Measurements from ENCODE around the gene EEA1. TPM values are rescaled to one million over a fixed set of nuclear protein-coding genes. Genes with fewer than 3 reads are reported as not detected.

Gene EEA1
- total and polyA plus RNA-seq, 10 of the 15 experiments (the other 5 are each of a cell fraction or from before 2014, with no cell fraction given): 5.5 to 40.3 (median 13.5) TPM

DNA sequence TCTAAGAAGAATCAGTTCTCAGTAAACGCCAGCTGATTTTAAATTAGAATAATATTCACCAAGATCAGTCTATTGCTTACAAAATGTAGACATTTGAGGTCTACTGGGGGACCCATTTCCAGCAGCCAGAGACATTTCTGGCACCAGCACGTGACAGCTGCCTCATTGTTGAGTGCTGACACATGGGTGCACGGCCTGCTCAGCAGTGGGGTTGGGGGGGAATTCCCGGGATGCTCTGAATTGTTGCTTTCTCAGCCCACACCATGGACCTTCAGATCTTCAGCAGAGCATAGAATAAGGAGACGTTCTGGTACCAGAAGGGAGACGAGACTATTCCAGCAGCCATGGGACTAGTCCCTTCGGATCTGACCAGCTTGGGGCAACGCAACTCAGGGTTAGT is 208.0 kb downstream of the EEA1 start:
- Histone ChIP-seq H3K4me2 (ENCODE audit: control insufficient read depth, insufficient read depth) (no peak overlapping the region), H3K36me3 (ENCODE audit: control insufficient read depth in 2 of 2, insufficient read depth in 2 of 2, low read length in 1 of 2) (no peaks in the 10 kb centered on the region), H3K27me3 (replicated peaks in 1 of 2; ENCODE audit: control insufficient read depth in 2 of 2, insufficient read depth in 2 of 2, low read length in 1 of 2) (no peaks in the 10 kb centered on the region), H3K79me2 (ENCODE audit: control insufficient read depth, insufficient read depth, low read length) (no peaks in the 10 kb centered on the region), H3K4me3 (no peak overlapping the region), H3K27ac (ENCODE audit: control insufficient read depth, insufficient read depth) (no peak overlapping the region), H2AFZ (ENCODE audit: control insufficient read depth, low read depth, low read length) (no peak overlapping the region), H4K20me1 (ENCODE audit: control insufficient read depth, insufficient read depth) (no peaks in the 10 kb centered on the region), H3K4me1 (ENCODE audit: control insufficient read depth, insufficient read depth, low read length) (no peaks in the 10 kb centered on the region), H3K9ac (ENCODE audit: control insufficient read depth, insufficient read depth, low read length) (no peak overlapping the region), H3K9me3 (replicated peaks; ENCODE audit: control insufficient read depth, insufficient read depth, low read length) (peaks cover 2% of the 10 kb centered on the region)
- BruUV-seq (replicated peaks): no TSS peak
- intact Hi-C loops (cut with micrococcal nuclease; ENCODE audit: unreplicated experiment): no loop called here
- no peak for DNase-seq (ENCODE audit: low read depth, low spot score)
- SMC1A ChIA-PET (ENCODE audit: uncharacterized antibody, unreplicated experiment): interaction anchor here (0.8 to 1.0 kb wide), 2 partner anchors 33 to 152 kb away, joined by 3 read pairs; no protein-coding TSS in a partner anchor
- WGBS (ENCODE audit: insufficient coverage, insufficient replicate concordance, low lambda C conversion rate, missing lambda C conversion rate): 86% methylated on average over 8 of the region's 8 CpGs
- TF ChIP-seq CREM (IDR thresholded peaks at IDR 0.05; ENCODE audit: low read depth) (no peak), SMARCA5 (IDR thresholded peaks at IDR 0.05) (no peak), WRNIP1 (IDR thresholded peaks at IDR 0.05; ENCODE audit: borderline replicate concordance, low read depth, low read length) (no peak), BACH1 (IDR thresholded peaks at IDR 0.05; ENCODE audit: borderline replicate concordance) (no peak), SKIL (IDR thresholded peaks at IDR 0.05; ENCODE audit: low read depth, poor library complexity, severe bottlenecking) (no peak), ZNF24 (IDR thresholded peaks at IDR 0.05) (no peak), ZNF217 (IDR thresholded peaks at IDR 0.05) (no peak), PAX5 (IDR thresholded peaks at IDR 0.05; ENCODE audit: borderline replicate concordance, low read depth, low read length) (no peak)
- TF ChIP-seq, protein P1, sequence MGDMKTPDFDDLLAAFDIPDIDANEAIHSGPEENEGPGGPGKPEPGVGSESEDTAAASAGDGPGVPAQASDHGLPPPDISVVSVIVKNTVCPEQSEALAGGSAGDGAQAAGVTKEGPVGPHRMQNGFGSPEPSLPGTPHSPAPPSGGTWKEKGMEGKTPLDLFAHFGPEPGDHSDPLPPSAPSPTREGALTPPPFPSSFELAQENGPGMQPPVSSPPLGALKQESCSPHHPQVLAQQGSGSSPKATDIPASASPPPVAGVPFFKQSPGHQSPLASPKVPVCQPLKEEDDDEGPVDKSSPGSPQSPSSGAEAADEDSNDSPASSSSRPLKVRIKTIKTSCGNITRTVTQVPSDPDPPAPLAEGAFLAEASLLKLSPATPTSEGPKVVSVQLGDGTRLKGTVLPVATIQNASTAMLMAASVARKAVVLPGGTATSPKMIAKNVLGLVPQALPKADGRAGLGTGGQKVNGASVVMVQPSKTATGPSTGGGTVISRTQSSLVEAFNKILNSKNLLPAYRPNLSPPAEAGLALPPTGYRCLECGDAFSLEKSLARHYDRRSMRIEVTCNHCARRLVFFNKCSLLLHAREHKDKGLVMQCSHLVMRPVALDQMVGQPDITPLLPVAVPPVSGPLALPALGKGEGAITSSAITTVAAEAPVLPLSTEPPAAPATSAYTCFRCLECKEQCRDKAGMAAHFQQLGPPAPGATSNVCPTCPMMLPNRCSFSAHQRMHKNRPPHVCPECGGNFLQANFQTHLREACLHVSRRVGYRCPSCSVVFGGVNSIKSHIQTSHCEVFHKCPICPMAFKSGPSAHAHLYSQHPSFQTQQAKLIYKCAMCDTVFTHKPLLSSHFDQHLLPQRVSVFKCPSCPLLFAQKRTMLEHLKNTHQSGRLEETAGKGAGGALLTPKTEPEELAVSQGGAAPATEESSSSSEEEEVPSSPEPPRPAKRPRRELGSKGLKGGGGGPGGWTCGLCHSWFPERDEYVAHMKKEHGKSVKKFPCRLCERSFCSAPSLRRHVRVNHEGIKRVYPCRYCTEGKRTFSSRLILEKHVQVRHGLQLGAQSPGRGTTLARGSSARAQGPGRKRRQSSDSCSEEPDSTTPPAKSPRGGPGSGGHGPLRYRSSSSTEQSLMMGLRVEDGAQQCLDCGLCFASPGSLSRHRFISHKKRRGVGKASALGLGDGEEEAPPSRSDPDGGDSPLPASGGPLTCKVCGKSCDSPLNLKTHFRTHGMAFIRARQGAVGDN (IDR thresholded peaks at IDR 0.05): no peak
- RAD21 ChIA-PET (ENCODE audit: unreplicated experiment): interaction anchor here (0.6 to 0.8 kb wide), 3 partner anchors 22 to 112 kb away, joined by 3 to 5 read pairs (median 3); no protein-coding TSS in a partner anchor
- no peak for ATAC-seq
- POLR2A ChIA-PET: interaction anchor here (0.6 kb wide), 1 partner anchor 162 kb away, joined by 7 read pairs; no protein-coding TSS in a partner anchor
- in situ Hi-C loops (cut with MboI): no loop called here
- CTCF ChIA-PET: interaction anchor here (0.6 to 1.0 kb wide), 2 partner anchors 97 to 112 kb away, joined by 3 read pairs; no protein-coding TSS in a partner anchor
- no peak for FAIRE-seq

Small RNA genes within 50 kb of the gene (small RNA-seq; reads per million reads assigned to genes)
- gene RNU6-1329P: not detected

Other genes starting within 250 kb of the EEA1 start
- 0.68 and 1.0 TPM in 2 replicates for gene PLEKHG7, start 226.3 kb downstream of the EEA1 start, total RNA-seq (2014; rRNA removed)
- 1.1 and 1.6 TPM in 2 replicates for gene PLEKHG7, start 226.3 kb downstream of the EEA1 start, total RNA-seq (2014; rRNA removed; fragmentation: Illumina TruSeq; extraction: Trizol)
- 1.1 and 1.3 TPM in 2 replicates for gene PLEKHG7, start 226.3 kb downstream of the EEA1 start, total RNA-seq (2021)
- gene PLEKHG7, start 226.3 kb downstream of the EEA1 start, polyA plus RNA-seq (2011; rRNA removed): 0.55 and 0.65 TPM in 2 replicates
- gene PLEKHG7, start 226.3 kb downstream of the EEA1 start, polyA plus RNA-seq (2014; fragmentation: Illumina TruSeq; extraction: Trizol): 0.79 and 0.91 TPM in 2 replicates
- gene PLEKHG7, start 226.3 kb downstream of the EEA1 start, polyA plus RNA-seq (2014; fragmentation: Nextera tagmentation; extraction: Ambion mirVana): under 1 TPM; 0.16 to 0.34 TPM
- gene PLEKHG7, start 226.3 kb downstream of the EEA1 start, polyA plus RNA-seq (2014; rRNA removed): 0.53 and 0.64 TPM in 2 replicates
- under 1 TPM in 1 of 2 experiments, not detected in 1; 0.20 TPM for gene PLEKHG7, start 226.3 kb downstream of the EEA1 start, polyA plus RNA-seq (2016; fragmentation: Nextera tagmentation; extraction: Ambion mirVana)